Osteoblast (primary cell): ENCODE measurements around the gene CD4. TPM values are rescaled to one million over a fixed set of nuclear protein-coding genes. Genes with fewer than 3 reads are reported as not detected.

ENCODE experiments used
- DNase-seq: peaks from one replicate; pipeline ENCODE4 v3.0.0; 2011; ENCODE audit warnings: low spot score, mixed read lengths; ENCODE audit not compliant: insufficient read length; ENCODE audit errors: missing footprints
- H2AFZ ChIP-seq: 2 replicates; pipeline ENCODE4 v1.6.0; 2011; ENCODE audit warnings: mild to moderate bottlenecking, low read length
- H3K27ac ChIP-seq: 2 replicates; pipeline ENCODE4 v1.5.1; 2011; ENCODE audit warnings: mild to moderate bottlenecking, low read depth, low read length, moderate library complexity
- H3K27me3 ChIP-seq: 2 replicates; pipeline ENCODE4 v1.6.0; 2012; ENCODE audit warnings: mild to moderate bottlenecking, control low read depth, inconsistent platforms, low read length, moderate library complexity; ENCODE audit not compliant: insufficient read depth
- H3K36me3 ChIP-seq: 2 replicates; pipeline ENCODE4 v1.5.1; 2011; ENCODE audit warnings: mild to moderate bottlenecking, low read length, control low read depth, moderate library complexity; ENCODE audit not compliant: insufficient read depth
- H3K4me1 ChIP-seq: 2 replicates; pipeline ENCODE4 v1.5.1; 2011; ENCODE audit warnings: mild to moderate bottlenecking, low read length, control low read depth, moderate library complexity; ENCODE audit not compliant: insufficient read depth
- H3K4me2 ChIP-seq: 2 replicates; pipeline ENCODE4 v1.6.0; 2011; ENCODE audit warnings: mild to moderate bottlenecking, low read length; ENCODE audit not compliant: insufficient read depth
- H3K4me3 ChIP-seq: fragments of 200-600 bp; sonication (generic); 3 replicates; pipeline ENCODE4 v1.5.1; 2012; ENCODE audit warnings: mild to moderate bottlenecking, low read length, inconsistent platforms; ENCODE audit not compliant: insufficient read depth
- H3K79me2 ChIP-seq: 2 replicates; pipeline ENCODE4 v1.6.0; 2012; ENCODE audit warnings: mild to moderate bottlenecking, low read length, control low read depth, inconsistent platforms; ENCODE audit not compliant: insufficient read depth
- H3K9me3 ChIP-seq: 2 replicates; pipeline ENCODE4 v1.5.1; 2011; ENCODE audit warnings: low read depth, low read length, control low read depth
- H4K20me1 ChIP-seq: 2 replicates; pipeline ENCODE4 v1.6.0; 2012; ENCODE audit warnings: mild to moderate bottlenecking, low read length, control low read depth; ENCODE audit not compliant: insufficient read depth
- CTCF ChIP-seq: IDR thresholded peaks from 2 replicates; pipeline ENCODE4 v1.5.1; 2011; ENCODE audit warnings: mild to moderate bottlenecking, low read depth, low read length, moderate library complexity; ENCODE audit errors: extremely low read depth
- total RNA-seq: library from RNA; depleted of rRNA; stranded (reverse); fragments of >200 nt; gene quantifications from 2 replicates; pipeline ENCODE4 v1.2.3, GENCODE V29; 2012

Gene CD4
- total RNA-seq, 1 donor, result 10.9 TPM

GRCh38 chr12:6833189-6833890, 44.0 kb downstream of the CD4 start:
- no peak overlapping the region for H3K27ac ChIP-seq
- no peak overlapping the region for H2AFZ ChIP-seq
- H3K79me2 ChIP-seq, result peaks cover 37% of the 10 kb centered on the region
- DNase-seq, result peak; percentile 89
- peaks cover 72% of the 10 kb centered on the region for H3K36me3 ChIP-seq
- peaks cover 16% of the 10 kb centered on the region for H4K20me1 ChIP-seq
- no peak overlapping the region for H3K4me2 ChIP-seq
- H3K4me1 ChIP-seq, result peaks cover 9% of the 10 kb centered on the region
- H3K4me3 ChIP-seq, result no peak overlapping the region
- no peaks in the 10 kb centered on the region for H3K27me3 ChIP-seq
- no peaks in the 10 kb centered on the region for H3K9me3 ChIP-seq
- no peak for TF ChIP-seq CTCF

DNA sequence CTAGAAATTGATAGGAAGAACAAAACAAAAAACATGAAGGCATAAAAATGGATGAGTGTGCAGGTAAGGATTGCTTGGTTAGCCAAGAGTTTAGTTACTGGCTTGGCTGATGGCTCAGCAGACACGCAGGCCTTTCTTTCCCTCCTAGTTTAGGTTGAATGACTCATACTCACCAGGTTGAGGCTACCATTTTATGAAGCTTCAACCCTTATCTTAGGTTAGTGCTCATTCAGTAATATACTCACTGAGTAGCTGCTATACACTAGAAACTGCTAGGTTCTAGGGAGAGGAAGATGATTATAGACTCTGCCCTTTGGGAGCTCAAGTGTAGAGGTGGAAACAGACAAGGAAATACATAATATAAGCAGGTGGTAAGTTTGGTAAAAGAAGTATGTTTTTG, 44.9 kb downstream of the CD4 start:
- peaks cover 28% of the 10 kb centered on the region for H3K79me2 ChIP-seq
- no peak overlapping the region for H3K27ac ChIP-seq
- peaks cover 75% of the 10 kb centered on the region for H3K36me3 ChIP-seq
- H3K4me2 ChIP-seq, result no peak overlapping the region
- H2AFZ ChIP-seq, result no peak overlapping the region
- no peaks in the 10 kb centered on the region for H3K9me3 ChIP-seq
- peaks cover 17% of the 10 kb centered on the region for H4K20me1 ChIP-seq
- no peak for TF ChIP-seq CTCF
- no peak overlapping the region for H3K4me3 ChIP-seq
- no peaks in the 10 kb centered on the region for H3K27me3 ChIP-seq
- H3K4me1 ChIP-seq, result peaks cover 9% of the 10 kb centered on the region
- peak; percentile 60 for DNase-seq

DNA sequence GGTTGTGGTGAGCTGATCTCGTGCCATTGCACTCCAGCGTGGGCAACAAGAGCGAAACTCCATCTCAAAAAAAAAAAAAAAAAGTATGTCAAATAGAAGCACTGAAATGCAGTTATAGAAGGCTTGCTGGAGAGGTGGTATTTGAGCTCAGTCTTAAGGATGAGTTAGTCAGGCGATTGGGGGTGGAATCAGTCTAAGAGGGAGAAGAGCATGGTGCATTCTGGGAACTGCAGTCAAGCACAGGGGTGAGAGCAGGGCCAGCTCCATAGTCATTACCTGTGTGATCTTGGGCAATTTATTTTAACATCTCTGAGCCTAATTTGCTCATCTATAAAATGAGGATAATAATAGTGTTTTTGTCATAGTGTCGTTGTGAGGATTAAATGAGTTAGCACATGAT, 45.5 kb downstream of the CD4 start:
- TF ChIP-seq CTCF, result no peak
- DNase-seq, result peak; percentile 54
- H3K4me1 ChIP-seq, result peaks cover 3% of the 10 kb centered on the region
- peaks cover 17% of the 10 kb centered on the region for H4K20me1 ChIP-seq
- H3K27ac ChIP-seq, result no peak overlapping the region
- H3K4me3 ChIP-seq, result no peak overlapping the region
- peaks cover 22% of the 10 kb centered on the region for H3K79me2 ChIP-seq
- no peaks in the 10 kb centered on the region for H3K9me3 ChIP-seq
- H3K4me2 ChIP-seq, result no peak overlapping the region
- H3K36me3 ChIP-seq, result peaks cover 75% of the 10 kb centered on the region
- no peak overlapping the region for H2AFZ ChIP-seq
- H3K27me3 ChIP-seq, result no peaks in the 10 kb centered on the region

GRCh38 chr12:6836851-6837250, 47.5 kb downstream of the CD4 start:
- H3K4me2 ChIP-seq, result no peak overlapping the region
- no peak for TF ChIP-seq CTCF
- H3K79me2 ChIP-seq, result peaks cover 7% of the 10 kb centered on the region
- no peaks in the 10 kb centered on the region for H3K27me3 ChIP-seq
- no peaks in the 10 kb centered on the region for H3K4me1 ChIP-seq
- no peak overlapping the region for H3K4me3 ChIP-seq
- no peak overlapping the region for H3K27ac ChIP-seq
- peaks cover 67% of the 10 kb centered on the region for H3K36me3 ChIP-seq
- H3K9me3 ChIP-seq, result no peaks in the 10 kb centered on the region
- H4K20me1 ChIP-seq, result peaks cover 16% of the 10 kb centered on the region
- H2AFZ ChIP-seq, result no peak overlapping the region
- peak; percentile 63 for DNase-seq
